GM19193 (cell line): ENCODE measurements around the gene GHR.

Source experiments
- POLR2A ChIP-seq: IDR thresholded peaks from 4 replicates; pipeline ENCODE4 v1.6.1; 2011; ENCODE audit not compliant: insufficient read depth, insufficient read length; ENCODE audit errors: extremely low read depth

The GHR gene

GRCh38 chr5:42566652-42567295, 143.5 kb downstream of the GHR start:
- no peak for TF ChIP-seq POLR2A

GRCh38 chr5:42569325-42569724, 146.1 kb downstream of the GHR start:
- TF ChIP-seq POLR2A, result no peak

- TF ChIP-seq POLR2A, result no peak
Measured at GRCh38 chr5:42569953-42570548, 146.8 kb downstream of the GHR start.

- no peak for TF ChIP-seq POLR2A
Measured at GRCh38 chr5:42570966-42571960, 148.0 kb downstream of the GHR start.

- TF ChIP-seq POLR2A, result no peak
Measured at GRCh38 chr5:42572313-42572712, 149.1 kb downstream of the GHR start.

- no peak for TF ChIP-seq POLR2A
Measured at GRCh38 chr5:42573386-42573785, 150.1 kb downstream of the GHR start.

- no peak for TF ChIP-seq POLR2A
Measured at GRCh38 chr5:42579320-42579719, 156.1 kb downstream of the GHR start.

GRCh38 chr5:42581845-42582244, 158.6 kb downstream of the GHR start:
- TF ChIP-seq POLR2A, result no peak

- no peak for TF ChIP-seq POLR2A
Measured at GRCh38 chr5:42582723-42583122, 159.5 kb downstream of the GHR start.

- no peak for TF ChIP-seq POLR2A
Measured at GRCh38 chr5:42583322-42583721, 160.1 kb downstream of the GHR start.

GRCh38 chr5:42586625-42587024, 163.4 kb downstream of the GHR start:
- TF ChIP-seq POLR2A, result no peak

GRCh38 chr5:42587096-42587723, 164.0 kb downstream of the GHR start:
- TF ChIP-seq POLR2A, result no peak

GRCh38 chr5:42590566-42590965, 167.3 kb downstream of the GHR start:
- TF ChIP-seq POLR2A, result no peak

- TF ChIP-seq POLR2A, result no peak
Measured at GRCh38 chr5:42591015-42591414, 167.8 kb downstream of the GHR start.
